Panc1 (cell line): ENCODE measurements around the gene CUEDC2. TPM values are rescaled to one million over a fixed set of nuclear protein-coding genes. Genes with fewer than 3 reads are reported as not detected.

Experiments
- ATAC-seq: fragments of 200-7000 bp; cut with Tn5 transposase; 2 replicates; pipeline ENCODE4 v1.9.1; 2020; ENCODE audit warnings: mild to moderate bottlenecking, moderate library complexity
- BruUV-seq: library from RNA; stranded (reverse); fragments of 400-500 nt; replicated peaks from 2 replicates; lab custom pipeline; 2021; lab: Mats Ljungman, UMichigan
- CTCF ChIA-PET: fragments of 300-600 bp; sonication (Branson Sonifier 250); formaldehyde crosslinking; loops from one replicate; lab custom pipeline; 2022; ENCODE audit warnings: antibody characterized with exemption; lab: Charles Lee
- POLR2A ChIA-PET: fragments of 300-600 bp; sonication (Branson Sonifier 250); formaldehyde crosslinking; loops from one replicate; lab custom pipeline; 2022; ENCODE audit warnings: antibody characterized with exemption; lab: Charles Lee
- DNase-seq: peaks from one replicate; pipeline ENCODE4 v3.0.0-alpha.2; 2010; ENCODE audit warnings: low read depth, low spot score
- H3K27ac ChIP-seq: 2 replicates; pipeline ENCODE4 v1.5.1; 2011; ENCODE audit warnings: mild to moderate bottlenecking, low read length, inconsistent platforms
- H3K27me3 ChIP-seq: fragments of 200-500 bp; sonication (Bioruptor generic); 2 replicates; pipeline ENCODE4 v1.6.0; 2014; ENCODE audit warnings: low read length, inconsistent platforms; ENCODE audit not compliant: control insufficient read depth, insufficient read depth
- H3K36me3 ChIP-seq: fragments of 200-500 bp; sonication (Bioruptor generic); 2 replicates; pipeline ENCODE4 v1.5.1; 2014; ENCODE audit warnings: inconsistent platforms, mild to moderate bottlenecking, low read length, moderate library complexity; ENCODE audit not compliant: control insufficient read depth, insufficient read depth
- H3K4me1 ChIP-seq: 2 replicates; pipeline ENCODE4 v1.5.1; 2011; ENCODE audit warnings: inconsistent platforms, mild to moderate bottlenecking, low read length, moderate library complexity; ENCODE audit not compliant: control insufficient read depth, insufficient read depth
- H3K4me3 ChIP-seq, 2 experiments: 2 replicates each; pipeline ENCODE4 v1.5.1; 2011 to 2012; ENCODE audit warnings: low read depth in 2 of 2, low read length in 2 of 2, mild to moderate bottlenecking in 2 of 2, inconsistent platforms in 1 of 2, moderate library complexity in 1 of 2
- H3K9me3 ChIP-seq: fragments of 200-500 bp; sonication (Bioruptor generic); 2 replicates; pipeline ENCODE4 v1.5.1; 2014; ENCODE audit warnings: low read depth, mild to moderate bottlenecking, inconsistent platforms, low read length, moderate library complexity; ENCODE audit not compliant: control insufficient read depth, insufficient read depth
- CTCF ChIP-seq: fragments of 450-650 bp; IDR thresholded peaks from 2 replicates; pipeline ENCODE4 v1.5.1; 2017; ENCODE audit warnings: mild to moderate bottlenecking
- POLR2AphosphoS5 ChIP-seq: IDR thresholded peaks from 2 replicates; pipeline ENCODE4 v1.6.1; 2012; ENCODE audit warnings: mild to moderate bottlenecking, low read depth, low read length, moderate library complexity
- REST ChIP-seq, 2 experiments: IDR thresholded peaks; 2 replicates each; pipeline ENCODE4 v1.6.1; 2011 to 2012; ENCODE audit warnings: low read depth in 2 of 2, control low read depth in 1 of 2, low read length in 1 of 2, mild to moderate bottlenecking in 1 of 2, moderate library complexity in 1 of 2; ENCODE audit not compliant: insufficient read depth in 1 of 2
- SIN3A ChIP-seq: IDR thresholded peaks from 2 replicates; pipeline ENCODE4 v1.6.1; 2012; ENCODE audit warnings: low read depth, mild to moderate bottlenecking, low read length, moderate library complexity, borderline replicate concordance; ENCODE audit not compliant: insufficient read depth
- TCF7L2 ChIP-seq: IDR thresholded peaks from 2 replicates; pipeline ENCODE4 v1.6.1; 2011; ENCODE audit warnings: mild to moderate bottlenecking, low read depth, low read length, inconsistent platforms
- in situ Hi-C: cut with HindIII; loops from 2 replicates; pipeline ENCODE4 v1.10.0; 2016; ENCODE audit warnings: low sequenced_read_pairs, low pct_unique_long_range_greater_than_20kb
- intact Hi-C: fragments of 100-400 bp; cut with micrococcal nuclease; formaldehyde crosslinking; loops from one replicate; pipeline ENCODE4 v1.10.0; 2022; ENCODE audit not compliant: unreplicated experiment
- total RNA-seq: library from RNA; stranded (reverse); gene quantifications from one replicate; pipeline ENCODE4 v1.2.1, GENCODE V29; 2021; ENCODE audit not compliant: unreplicated experiment

Gene CUEDC2
- total RNA-seq, 1 experiment from 2014 or later, result 79.3 TPM

GRCh38 chr10:102421507-102421756, 10.9 kb downstream of the CUEDC2 start:
- Histone ChIP-seq H3K9me3 (no peaks in the 10 kb centered on the region), H3K27ac (peak overlapping the region; percentile 98), H3K4me3 (peak overlapping the region; percentile 91 to 94), H3K36me3 (peaks cover 9% of the 10 kb centered on the region; the same call in 1 of the 2 replicates), H3K4me1 (peaks cover 11% of the 10 kb centered on the region), H3K27me3 (no peaks in the 10 kb centered on the region)
- BruUV-seq, result no TSS peak
- in situ Hi-C loops (no loop called here), intact Hi-C loops (no loop called here)
- DNase-seq (no peak), ATAC-seq (no peak; the same call in 1 of the 2 replicates)
- CTCF ChIA-PET, result interaction anchor here (0.9 to 2.2 kb wide), 4 partner anchors 11 to 190 kb away, joined by 4 to 16 read pairs (median 7); partner anchors contain the start of gene CUEDC2
- POLR2A ChIA-PET, result no interaction called here
- TF ChIP-seq SIN3A, result no peak
- TF ChIP-seq REST (IDR thresholded peaks at IDR 0.05; ENCODE audit: insufficient read depth in 1 of 2, low read depth in 2 of 2, low read length in 1 of 2), result no peak
- no peak for TF ChIP-seq CTCF
- no peak for TF ChIP-seq TCF7L2
- no peak for TF ChIP-seq POLR2AphosphoS5

GRCh38 chr10:102420714-102421506, 11.5 kb downstream of the CUEDC2 start, which contains the start of gene FBXL15:
TSS of gene FBXL15 (plus strand) at chr10:102420836. CDS start at chr10:102421130, 294 bp downstream.
- ChIA-PET POLR2A (interaction anchor here (0.6 to 0.7 kb wide), 2 partner anchors 14 to 503 kb away, joined by 3 read pairs; no protein-coding TSS in a partner anchor), CTCF (interaction anchor here (0.5 to 2.2 kb wide), 4 partner anchors 11 to 22 kb away, joined by 4 to 7 read pairs (median 6); no protein-coding TSS in a partner anchor)
- DNase-seq, result peak; percentile 93
- no peaks in the 10 kb centered on the region for H3K27me3 ChIP-seq
- peaks cover 9% of the 10 kb centered on the region; the same call in 1 of the 2 replicates for H3K36me3 ChIP-seq
- peak within 1 kb of the TSS; percentile 91 to 94 for H3K4me3 ChIP-seq
- H3K4me1 ChIP-seq, result peaks cover 11% of the 10 kb centered on the region
- intact Hi-C loops (no loop called here), in situ Hi-C loops (no loop called here)
- peak; percentile 82 for ATAC-seq
- H3K27ac ChIP-seq, result peak within 1 kb of the TSS; percentile 98
- TSS peak; percentile 92 for BruUV-seq
- TF ChIP-seq SIN3A (peak; percentile 38; the same call in 1 of the 2 replicates), CTCF (no peak), POLR2AphosphoS5 (no peak; the same call in none of the 2 replicates), TCF7L2 (peak; percentile 82), REST (IDR thresholded peaks at IDR 0.05; ENCODE audit: insufficient read depth in 1 of 2, low read depth in 2 of 2, low read length in 1 of 2) (peak; percentile 58 to 74; a peak in 2 of 4 replicates)
- H3K9me3 ChIP-seq, result no peaks in the 10 kb centered on the region
